Mesendoderm (in vitro differentiated cells): ENCODE data around the gene ZNF83. TPM values are rescaled to one million over a fixed set of nuclear protein-coding genes. Genes with fewer than 3 reads are reported as not detected.
"Not testable (repeated sequence)": the region's sequence is repeated elsewhere in the genome, so short reads cannot be mapped to it uniquely, and the experiment has no call there.

Experiments
- DNase-seq: peaks from one replicate; pipeline ENCODE4 v3.0.0; 2013
- H2AK5ac ChIP-seq: 2 replicates; pipeline ENCODE4 v1.6.1; 2013; ENCODE audit warnings: low read length, inconsistent platforms
- H2BK120ac ChIP-seq: 2 replicates; pipeline ENCODE4 v1.6.1; 2013; ENCODE audit warnings: low read depth, mild to moderate bottlenecking, low read length, moderate library complexity, mixed read lengths
- H2BK15ac ChIP-seq: replicated peaks from 2 replicates; pipeline ENCODE4 v1.6.1; 2013; ENCODE audit warnings: low read depth, mild to moderate bottlenecking, moderate library complexity
- H2BK5ac ChIP-seq: 2 replicates; pipeline ENCODE4 v1.6.1; 2013; ENCODE audit warnings: low read length, inconsistent platforms
- H3K18ac ChIP-seq: 2 replicates; pipeline ENCODE4 v1.6.1; 2013; ENCODE audit warnings: mild to moderate bottlenecking, low read length, mixed read lengths
- H3K23ac ChIP-seq: one replicate; pipeline ENCODE4 v1.6.1; 2013; ENCODE audit warnings: low read length
- H3K27ac ChIP-seq: 2 replicates; pipeline ENCODE4 v1.5.1; 2013; ENCODE audit warnings: low read depth, mild to moderate bottlenecking, inconsistent platforms, low read length, moderate library complexity
- H3K27me3 ChIP-seq: 2 replicates; pipeline ENCODE4 v1.6.1; 2013; ENCODE audit warnings: low read length, control low read depth, mild to moderate bottlenecking, inconsistent platforms; ENCODE audit not compliant: insufficient read depth, poor library complexity
- H3K36me3 ChIP-seq: 2 replicates; pipeline ENCODE4 v1.6.1; 2013; ENCODE audit warnings: low read length, inconsistent platforms; ENCODE audit not compliant: control insufficient read depth, insufficient read depth
- H3K4ac ChIP-seq: one replicate; pipeline ENCODE4 v1.6.1; 2013; ENCODE audit warnings: low read depth, mild to moderate bottlenecking, low read length, moderate library complexity
- H3K4me1 ChIP-seq: 2 replicates; pipeline ENCODE4 v1.6.1; 2013; ENCODE audit warnings: low read depth, low read length, inconsistent platforms; ENCODE audit not compliant: control insufficient read depth
- H3K4me2 ChIP-seq: 2 replicates; pipeline ENCODE4 v1.6.1; 2013; ENCODE audit warnings: low read length
- H3K4me3 ChIP-seq: 2 replicates; pipeline ENCODE4 v1.5.1; 2013; ENCODE audit warnings: mild to moderate bottlenecking, low read length
- H3K56ac ChIP-seq: one replicate; pipeline ENCODE4 v1.6.1; 2013; ENCODE audit warnings: low read length
- H3K79me1 ChIP-seq: 2 replicates; pipeline ENCODE4 v1.6.1; 2013; ENCODE audit warnings: low read length, inconsistent platforms
- H3K79me2 ChIP-seq: 2 replicates; pipeline ENCODE4 v1.6.1; 2013; ENCODE audit warnings: mild to moderate bottlenecking, low read length; ENCODE audit not compliant: control insufficient read depth, insufficient read depth
- H3K9ac ChIP-seq: 2 replicates; pipeline ENCODE4 v1.6.1; 2013; ENCODE audit warnings: low read length, inconsistent platforms
- H4K5ac ChIP-seq: one replicate; pipeline ENCODE4 v1.6.1; 2013; ENCODE audit warnings: low read length
- H4K8ac ChIP-seq: one replicate; pipeline ENCODE4 v1.6.1; 2013; ENCODE audit warnings: low read depth, mild to moderate bottlenecking, control low read depth, low read length, moderate library complexity
- WGBS: extraction: QIAGEN DNeasy Blood & Tissue Kit; methylation state at CpG from one replicate; pipeline ENCODE4 v1.1.7; 2013; ENCODE audit warnings: low lambda C conversion rate, missing lambda C conversion rate; ENCODE audit not compliant: insufficient coverage; ENCODE audit errors: extremely low coverage; 5-methylcytosine and 5-hydroxymethylcytosine counted together
- polyA plus RNA-seq, 2 experiments: library from polyadenylated mRNA; stranded (reverse); fragments of 200-250 nt; gene quantifications; one replicate each; pipeline ENCODE4 v1.2.3, GENCODE V29; 2013

Gene ZNF83
- 14.9 TPM for polyA plus RNA-seq (2013, experiment 1 of 2)
- polyA plus RNA-seq (2013, experiment 2 of 2): 14.0 TPM

DNA sequence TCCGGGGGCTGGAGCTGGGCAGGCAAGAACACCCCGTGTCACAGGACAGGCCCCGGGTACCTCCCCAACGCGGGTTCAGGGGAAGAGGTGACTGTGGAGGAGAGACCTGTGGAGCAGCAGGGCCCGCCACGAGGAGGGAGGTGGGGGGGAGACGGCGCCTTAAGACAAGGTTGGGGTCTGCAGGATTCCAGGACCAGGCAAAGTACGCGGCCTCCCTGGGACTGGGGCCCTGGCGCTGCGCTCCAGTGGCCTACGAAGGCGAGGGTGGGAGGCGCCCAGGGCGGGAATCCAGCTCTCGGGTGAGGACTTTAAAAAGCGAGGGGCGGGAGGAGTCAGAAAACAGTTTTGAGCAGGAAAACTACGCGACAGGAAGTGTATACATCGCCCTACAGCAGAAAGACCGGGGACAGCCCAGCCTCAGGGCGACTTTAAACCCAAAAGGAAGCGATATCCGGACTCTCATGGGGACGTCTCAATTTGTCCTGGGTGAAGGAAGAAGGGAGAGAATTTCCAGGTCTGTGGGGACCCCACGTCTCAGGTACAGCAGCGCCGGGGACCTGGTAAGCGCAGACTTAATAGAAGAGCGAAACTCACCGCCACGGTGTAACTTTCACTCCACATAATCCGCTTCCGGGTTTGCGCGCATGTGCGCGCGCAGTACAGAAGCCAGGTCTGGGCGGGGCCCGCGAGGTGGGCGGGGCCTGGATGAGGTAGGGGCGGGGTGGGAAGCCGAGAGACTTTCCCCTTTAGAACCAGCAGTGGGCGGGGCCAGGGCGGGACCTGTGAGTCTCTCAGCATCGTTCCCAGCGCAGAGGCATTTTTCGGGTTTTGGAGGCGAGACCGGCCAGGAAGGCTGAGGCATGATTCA, at the start of gene ZNF83:
Gene ZNF83, minus strand, starts transcription at position 638 of the 868 bp plus-strand sequence.
- Histone ChIP-seq H2BK15ac (no peak within 1 kb of the TSS), H3K27me3 (no peaks in the 10 kb centered on the region), H3K4ac (peak within 1 kb of the TSS; percentile 27), H3K56ac (peak within 1 kb of the TSS; percentile 81), H3K79me2 (no peaks in the 10 kb centered on the region), H3K4me3 (peak within 1 kb of the TSS; percentile 47), H3K18ac (peak within 1 kb of the TSS; percentile 85), H4K5ac (no peak within 1 kb of the TSS), H3K4me2 (peak within 1 kb of the TSS; percentile 81), H4K8ac (no peak within 1 kb of the TSS), H2BK120ac (no peak within 1 kb of the TSS), H3K23ac (peak within 1 kb of the TSS; percentile 80), H3K4me1 (peaks cover 2% of the 10 kb centered on the region), H3K79me1 (no peaks in the 10 kb centered on the region), H3K27ac (peak within 1 kb of the TSS; percentile 77), H2BK5ac (no peak within 1 kb of the TSS), H3K36me3 (no peaks in the 10 kb centered on the region), H2AK5ac (no peak within 1 kb of the TSS), H3K9ac (peak within 1 kb of the TSS; percentile 77)
- WGBS: no CpG with 5 or more reads among the region's 55 CpGs
- peak; percentile 97 for DNase-seq

DNA sequence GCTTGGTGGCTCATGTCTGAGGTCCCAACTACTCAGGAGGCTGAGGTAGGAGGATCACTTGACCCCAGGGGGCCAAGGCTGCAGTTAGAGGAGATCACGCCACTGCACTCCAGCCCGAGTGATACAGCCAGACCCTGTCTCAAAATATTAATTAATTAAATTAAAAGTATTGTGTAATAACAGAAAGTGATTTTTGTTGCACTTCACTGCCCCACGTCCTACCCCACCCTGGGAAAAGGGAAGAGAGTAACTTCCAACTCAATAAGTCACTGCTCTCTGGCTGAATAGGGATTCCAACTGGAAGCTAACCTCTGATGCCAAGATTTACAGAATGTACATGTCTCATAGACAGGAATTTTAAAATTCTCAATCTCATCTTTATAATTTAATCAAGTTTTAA, 49.5 kb upstream of the ZNF83 start:
- Histone ChIP-seq H3K4me1 (no peaks in the 10 kb centered on the region), H4K5ac (no peak overlapping the region), H2BK5ac (no peak overlapping the region), H3K79me1 (peaks cover 3% of the 10 kb centered on the region), H3K23ac (no peak overlapping the region), H3K56ac (no peak overlapping the region), H3K27ac (no peak overlapping the region), H3K4ac (no peak overlapping the region), H3K36me3 (peaks cover 2% of the 10 kb centered on the region), H3K18ac (no peak overlapping the region), H3K79me2 (peaks cover 3% of the 10 kb centered on the region), H2AK5ac (no peak overlapping the region), H4K8ac (no peak overlapping the region), H3K9ac (no peak overlapping the region), H2BK120ac (no peak overlapping the region), H3K27me3 (no peaks in the 10 kb centered on the region), H3K4me3 (no peak overlapping the region), H3K4me2 (no peak overlapping the region), H2BK15ac (no peak overlapping the region)
- DNase-seq: no peak
- no CpG with 5 or more reads among the region's 3 CpGs for WGBS

DNA sequence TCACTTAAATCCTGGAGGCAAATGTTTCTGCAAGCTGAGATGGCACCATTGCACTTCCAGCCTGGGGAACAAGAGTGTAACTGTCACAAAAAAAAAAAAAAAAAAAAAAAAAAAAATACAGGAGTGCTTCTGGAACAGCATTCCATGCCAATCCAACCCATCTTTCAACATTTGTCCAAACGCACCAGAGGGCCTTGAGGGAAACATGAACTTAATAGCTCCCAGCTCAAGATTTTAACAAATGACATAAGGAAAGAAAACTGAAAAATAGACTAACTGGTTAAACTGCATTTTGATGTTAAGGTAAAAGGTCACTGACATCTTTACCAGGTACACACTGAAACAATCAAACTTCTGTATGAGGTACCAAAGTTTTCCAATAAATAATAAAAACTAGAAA, 47.7 kb upstream of the ZNF83 start:
- H3K4me1 ChIP-seq: no peaks in the 10 kb centered on the region
- H3K18ac ChIP-seq: no peak overlapping the region
- H3K27ac ChIP-seq: no peak overlapping the region
- no peak overlapping the region for H3K23ac ChIP-seq
- peaks cover 2% of the 10 kb centered on the region for H3K36me3 ChIP-seq
- H3K9ac ChIP-seq: no peak overlapping the region
- no peak overlapping the region for H3K4ac ChIP-seq
- H3K4me3 ChIP-seq: no peak overlapping the region
- peaks cover 3% of the 10 kb centered on the region for H3K79me2 ChIP-seq
- no peak overlapping the region for H4K8ac ChIP-seq
- peaks cover 3% of the 10 kb centered on the region for H3K79me1 ChIP-seq
- H2BK120ac ChIP-seq: no peak overlapping the region
- DNase-seq: no peak
- no peak overlapping the region for H4K5ac ChIP-seq
- no peak overlapping the region for H2AK5ac ChIP-seq
- H2BK15ac ChIP-seq: no peak overlapping the region
- H3K56ac ChIP-seq: no peak overlapping the region
- no CpG with 5 or more reads among the region's 1 CpG for WGBS
- H2BK5ac ChIP-seq: no peak overlapping the region
- no peak overlapping the region for H3K4me2 ChIP-seq
- H3K27me3 ChIP-seq: no peaks in the 10 kb centered on the region

DNA sequence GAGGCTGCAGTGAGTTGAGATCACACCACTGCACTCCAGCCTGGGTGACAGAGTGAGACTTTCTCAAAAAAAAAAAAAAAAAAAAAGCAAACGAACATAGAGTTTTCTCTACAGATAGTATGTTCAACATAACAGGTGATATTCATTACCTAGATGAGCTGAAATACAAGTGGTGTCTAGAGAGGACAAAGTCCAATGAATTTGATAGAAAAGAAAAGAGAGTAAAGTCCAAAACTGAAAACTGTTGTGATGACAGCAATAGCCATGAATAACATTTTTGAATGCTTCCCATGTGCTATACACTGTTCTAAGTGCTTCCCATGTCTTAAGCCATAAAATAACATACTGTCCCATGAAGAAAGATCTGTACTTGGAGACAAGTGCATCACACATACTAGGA, 43.1 kb upstream of the ZNF83 start:
- H4K8ac ChIP-seq, H3K79me2 ChIP-seq, H4K5ac ChIP-seq, H3K9ac ChIP-seq, H3K23ac ChIP-seq, H2BK5ac ChIP-seq, H2BK15ac ChIP-seq, H3K4me2 ChIP-seq, H3K36me3 ChIP-seq, H3K4me1 ChIP-seq, H3K27me3 ChIP-seq, H3K56ac ChIP-seq, H2BK120ac ChIP-seq, DNase-seq, H3K18ac ChIP-seq, H3K27ac ChIP-seq, H3K79me1 ChIP-seq, H3K4me3 ChIP-seq, H2AK5ac ChIP-seq, H3K4ac ChIP-seq: not testable (repeated sequence)
- WGBS: no CpG with 5 or more reads among the region's 1 CpG

DNA sequence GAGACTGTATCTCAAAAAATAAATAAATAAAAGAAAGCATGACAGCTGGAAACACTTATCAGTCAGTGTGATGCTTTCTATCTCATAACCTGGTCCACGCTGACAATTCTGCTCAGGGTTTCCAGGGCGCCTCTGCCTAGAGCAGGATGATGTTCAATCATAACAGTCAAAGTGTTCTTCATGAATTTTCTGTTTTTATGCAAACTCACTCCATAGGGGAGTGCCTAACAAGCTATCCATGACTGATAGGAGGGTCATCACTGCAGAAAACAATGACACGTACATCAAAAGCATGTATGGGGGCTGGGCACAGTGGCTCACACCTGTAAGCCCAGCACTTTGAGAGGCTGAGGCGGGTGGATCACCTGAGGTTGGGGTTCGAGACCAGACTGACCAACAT, 41.4 kb upstream of the ZNF83 start:
- Histone ChIP-seq H3K56ac (no peak overlapping the region), H2BK120ac (no peak overlapping the region), H2BK15ac (no peak overlapping the region), H3K4ac (no peak overlapping the region), H3K4me1 (no peaks in the 10 kb centered on the region), H3K79me2 (peaks cover 5% of the 10 kb centered on the region), H3K36me3 (peaks cover 2% of the 10 kb centered on the region), H3K79me1 (peaks cover 9% of the 10 kb centered on the region), H2AK5ac (no peak overlapping the region), H2BK5ac (no peak overlapping the region), H3K23ac (no peak overlapping the region), H3K4me2 (no peak overlapping the region), H3K27ac (no peak overlapping the region), H3K27me3 (no peaks in the 10 kb centered on the region), H3K18ac (no peak overlapping the region), H3K9ac (no peak overlapping the region), H4K8ac (no peak overlapping the region), H4K5ac (no peak overlapping the region), H3K4me3 (no peak overlapping the region)
- DNase-seq: no peak
- no CpG with 5 or more reads among the region's 5 CpGs for WGBS
